Measurements from ENCODE around the gene MTR. TPM values are rescaled to one million over a fixed set of nuclear protein-coding genes. Genes with fewer than 3 reads are reported as not detected.

Gene MTR
- total and polyA plus RNA-seq, 9 of the 15 experiments (the other 6 are each of a cell fraction or from before 2014, with no cell fraction given) = 3.4 to 44.3 (median 20.3) TPM

DNA sequence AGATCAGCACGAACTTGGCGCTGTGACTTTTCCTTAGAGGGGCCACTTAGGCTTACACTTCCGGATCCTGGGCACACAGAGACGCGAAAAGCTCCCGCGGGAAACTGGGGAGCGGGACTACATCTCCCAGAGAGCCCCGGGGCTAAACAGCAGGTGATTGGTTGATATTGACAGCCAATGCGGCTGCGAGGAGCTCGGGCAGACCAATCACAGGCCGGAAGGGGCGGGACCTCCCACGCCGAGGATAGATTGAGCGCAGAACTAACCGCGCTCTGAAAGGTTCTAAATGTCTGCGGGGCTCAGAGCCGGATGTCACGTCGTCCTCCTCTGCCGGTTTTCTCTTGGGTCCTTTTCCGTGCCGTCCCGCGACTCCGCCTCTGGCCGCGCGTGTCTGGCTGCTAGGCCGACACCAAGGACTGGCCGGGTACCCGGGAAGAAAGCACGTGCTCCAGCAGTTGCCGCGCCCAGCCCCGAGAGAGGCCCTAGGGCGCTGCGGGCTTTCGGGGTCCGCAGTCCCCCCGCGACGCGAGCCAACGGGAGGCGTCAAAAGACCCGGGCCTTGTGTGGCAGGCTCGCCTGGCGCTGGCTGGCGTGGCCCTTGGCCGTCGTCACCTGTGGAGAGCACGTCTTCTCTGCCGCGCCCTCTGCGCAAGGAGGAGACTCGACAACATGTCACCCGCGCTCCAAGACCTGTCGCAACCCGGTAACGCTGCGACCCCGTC lies at the start of gene MTR (continued):
- TF ChIP-seq PHF8 (IDR thresholded peaks at IDR 0.05; ENCODE audit: borderline replicate concordance, low read length) = peak; percentile 91
- no peak for TF ChIP-seq EZH2 (IDR thresholded peaks at IDR 0.05; ENCODE audit: borderline replicate concordance, low read depth, low read length)
- peak; percentile 80; the same call in 1 of the 2 replicates for TF ChIP-seq PML (IDR thresholded peaks at IDR 0.05; ENCODE audit: low read length)
- peak; percentile 62; the same call in 1 of the 2 replicates for TF ChIP-seq NFRKB (IDR thresholded peaks at IDR 0.05; ENCODE audit: low read depth)
- TF ChIP-seq ZNF282 (CRISPR knock-in tag; IDR thresholded peaks at IDR 0.05) = peak; percentile 95
- peak; percentile 46; the same call in 1 of the 2 replicates for TF ChIP-seq C11orf30 (IDR thresholded peaks at IDR 0.05; ENCODE audit: low read depth)
- TF ChIP-seq RCOR1 (IDR thresholded peaks at IDR 0.05; ENCODE audit: borderline replicate concordance in 1 of 2, low read depth in 2 of 2, low read length in 2 of 2) = peak in 1 of 2 experiments; percentile 41; a peak in 1 of 4 replicates
- TF ChIP-seq OTX1 (CRISPR knock-in tag; IDR thresholded peaks at IDR 0.05) = no peak
- TF ChIP-seq KLF13 (tag; IDR thresholded peaks at IDR 0.05; ENCODE audit: borderline replicate concordance, low read depth) = 0 out of 2 replicates have a peak, but pooled peaks have one; percentile 50
- no peak for TF ChIP-seq CBFA2T2 (conservative IDR thresholded peaks at IDR 0.05)
- peak; percentile 37 for TF ChIP-seq SIN3B (IDR thresholded peaks at IDR 0.05; ENCODE audit: low read depth)
- TF ChIP-seq, protein P1, sequence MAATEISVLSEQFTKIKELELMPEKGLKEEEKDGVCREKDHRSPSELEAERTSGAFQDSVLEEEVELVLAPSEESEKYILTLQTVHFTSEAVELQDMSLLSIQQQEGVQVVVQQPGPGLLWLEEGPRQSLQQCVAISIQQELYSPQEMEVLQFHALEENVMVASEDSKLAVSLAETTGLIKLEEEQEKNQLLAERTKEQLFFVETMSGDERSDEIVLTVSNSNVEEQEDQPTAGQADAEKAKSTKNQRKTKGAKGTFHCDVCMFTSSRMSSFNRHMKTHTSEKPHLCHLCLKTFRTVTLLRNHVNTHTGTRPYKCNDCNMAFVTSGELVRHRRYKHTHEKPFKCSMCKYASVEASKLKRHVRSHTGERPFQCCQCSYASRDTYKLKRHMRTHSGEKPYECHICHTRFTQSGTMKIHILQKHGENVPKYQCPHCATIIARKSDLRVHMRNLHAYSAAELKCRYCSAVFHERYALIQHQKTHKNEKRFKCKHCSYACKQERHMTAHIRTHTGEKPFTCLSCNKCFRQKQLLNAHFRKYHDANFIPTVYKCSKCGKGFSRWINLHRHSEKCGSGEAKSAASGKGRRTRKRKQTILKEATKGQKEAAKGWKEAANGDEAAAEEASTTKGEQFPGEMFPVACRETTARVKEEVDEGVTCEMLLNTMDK (IDR thresholded peaks at IDR 0.05; ENCODE audit: borderline replicate concordance, insufficient read depth, low read depth, low read length, poor library complexity, severe bottlenecking) = no peak
- TF ChIP-seq HMG20A (CRISPR knock-in tag; conservative IDR thresholded peaks at IDR 0.05) = no peak
- TF ChIP-seq SMAD2 (IDR thresholded peaks at IDR 0.05; ENCODE audit: low read depth, low read length) = no peak
- no peak; the same call in 1 of the 2 replicates for TF ChIP-seq ZNF644 (tag; IDR thresholded peaks at IDR 0.05; ENCODE audit: low read depth)
- peak; percentile 40; the same call in 1 of the 2 replicates for TF ChIP-seq CTBP1 (IDR thresholded peaks at IDR 0.05; ENCODE audit: borderline replicate concordance)
- TF ChIP-seq SAP30 (IDR thresholded peaks at IDR 0.05; ENCODE audit: borderline replicate concordance, insufficient read depth, low read depth, low read length, poor library complexity, severe bottlenecking) = peak; percentile 97
- TF ChIP-seq KLF16 (IDR thresholded peaks at IDR 0.05) = no peak
- TF ChIP-seq CCAR2 (IDR thresholded peaks at IDR 0.05; ENCODE audit: low read depth, low read length) = no peak
- TF ChIP-seq POLR2AphosphoS2 (IDR thresholded peaks at IDR 0.05; ENCODE audit: low read length) = no peak
- peak; percentile 94 for TF ChIP-seq RBM25 (IDR thresholded peaks at IDR 0.05; ENCODE audit: low read depth, low read length, severe bottlenecking)
- peak; percentile 61 for TF ChIP-seq SMAD1 (IDR thresholded peaks at IDR 0.05; ENCODE audit: low read depth, low read length, partially characterized antibody)
- TF ChIP-seq, protein P2, sequence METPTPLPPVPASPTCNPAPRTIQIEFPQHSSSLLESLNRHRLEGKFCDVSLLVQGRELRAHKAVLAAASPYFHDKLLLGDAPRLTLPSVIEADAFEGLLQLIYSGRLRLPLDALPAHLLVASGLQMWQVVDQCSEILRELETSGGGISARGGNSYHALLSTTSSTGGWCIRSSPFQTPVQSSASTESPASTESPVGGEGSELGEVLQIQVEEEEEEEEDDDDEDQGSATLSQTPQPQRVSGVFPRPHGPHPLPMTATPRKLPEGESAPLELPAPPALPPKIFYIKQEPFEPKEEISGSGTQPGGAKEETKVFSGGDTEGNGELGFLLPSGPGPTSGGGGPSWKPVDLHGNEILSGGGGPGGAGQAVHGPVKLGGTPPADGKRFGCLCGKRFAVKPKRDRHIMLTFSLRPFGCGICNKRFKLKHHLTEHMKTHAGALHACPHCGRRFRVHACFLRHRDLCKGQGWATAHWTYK (CRISPR knock-in tag; IDR thresholded peaks at IDR 0.05) = peak; percentile 74
- TF ChIP-seq NFE2L1 (tag; IDR thresholded peaks at IDR 0.05; ENCODE audit: borderline replicate concordance, low read depth) = no peak
- TF ChIP-seq, protein P3, sequence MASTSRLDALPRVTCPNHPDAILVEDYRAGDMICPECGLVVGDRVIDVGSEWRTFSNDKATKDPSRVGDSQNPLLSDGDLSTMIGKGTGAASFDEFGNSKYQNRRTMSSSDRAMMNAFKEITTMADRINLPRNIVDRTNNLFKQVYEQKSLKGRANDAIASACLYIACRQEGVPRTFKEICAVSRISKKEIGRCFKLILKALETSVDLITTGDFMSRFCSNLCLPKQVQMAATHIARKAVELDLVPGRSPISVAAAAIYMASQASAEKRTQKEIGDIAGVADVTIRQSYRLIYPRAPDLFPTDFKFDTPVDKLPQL (IDR thresholded peaks at IDR 0.05; ENCODE audit: extremely low read depth, insufficient read length) = peak; percentile 58

Data from K562 (cell line).